Measurements from ENCODE around the gene SGMS1.
"Not testable (repeated sequence)": the region's sequence is repeated elsewhere in the genome, so short reads cannot be mapped to it uniquely, and the experiment has no call there.

Gene SGMS1

DNA sequence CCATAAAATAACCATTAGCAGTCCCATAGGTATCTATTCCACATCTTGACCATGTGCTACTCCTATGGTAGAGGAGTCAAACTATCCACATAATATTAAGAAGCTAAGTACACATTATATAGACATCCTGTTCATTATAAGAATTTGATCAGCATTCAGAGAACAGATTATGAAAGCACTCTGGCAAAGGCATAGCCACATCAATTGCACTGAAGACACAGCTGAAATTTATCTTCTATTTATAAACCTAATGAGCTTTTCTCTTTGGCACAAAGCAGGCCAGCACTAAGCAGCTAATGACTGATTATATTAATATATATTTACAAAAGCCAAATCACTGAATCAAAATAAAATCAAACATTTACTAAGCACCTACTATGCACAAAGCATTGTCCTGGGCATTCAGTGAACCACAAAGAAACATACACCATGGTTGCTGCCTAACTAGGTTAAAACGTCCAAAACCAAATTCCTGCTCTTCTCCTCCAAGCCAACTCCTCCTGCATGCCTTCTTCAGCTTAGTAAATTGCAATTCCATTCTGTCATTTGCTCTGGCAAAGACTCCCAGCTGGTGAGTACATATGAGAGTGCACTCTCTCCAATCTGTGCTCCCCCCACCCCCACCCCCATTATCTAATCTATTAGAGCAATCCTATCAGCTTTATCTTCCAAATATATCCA, 249.8 kb downstream of the SGMS1 start:
- no peak overlapping the region for H3K4me3 ChIP-seq
- peaks cover 0 to 25% (median 4%) of the 10 kb centered on the region in 4 donors for H3K4me1 ChIP-seq
- H3K36me3 ChIP-seq = no peaks in the 10 kb centered on the region
- intact Hi-C loops (cut with DNase I; ENCODE audit: low total_unique reads) = no loop called here
- no peaks in the 10 kb centered on the region for H3K27me3 ChIP-seq
- no peaks in the 10 kb centered on the region for H3K9me3 ChIP-seq
- TF ChIP-seq, protein P1, sequence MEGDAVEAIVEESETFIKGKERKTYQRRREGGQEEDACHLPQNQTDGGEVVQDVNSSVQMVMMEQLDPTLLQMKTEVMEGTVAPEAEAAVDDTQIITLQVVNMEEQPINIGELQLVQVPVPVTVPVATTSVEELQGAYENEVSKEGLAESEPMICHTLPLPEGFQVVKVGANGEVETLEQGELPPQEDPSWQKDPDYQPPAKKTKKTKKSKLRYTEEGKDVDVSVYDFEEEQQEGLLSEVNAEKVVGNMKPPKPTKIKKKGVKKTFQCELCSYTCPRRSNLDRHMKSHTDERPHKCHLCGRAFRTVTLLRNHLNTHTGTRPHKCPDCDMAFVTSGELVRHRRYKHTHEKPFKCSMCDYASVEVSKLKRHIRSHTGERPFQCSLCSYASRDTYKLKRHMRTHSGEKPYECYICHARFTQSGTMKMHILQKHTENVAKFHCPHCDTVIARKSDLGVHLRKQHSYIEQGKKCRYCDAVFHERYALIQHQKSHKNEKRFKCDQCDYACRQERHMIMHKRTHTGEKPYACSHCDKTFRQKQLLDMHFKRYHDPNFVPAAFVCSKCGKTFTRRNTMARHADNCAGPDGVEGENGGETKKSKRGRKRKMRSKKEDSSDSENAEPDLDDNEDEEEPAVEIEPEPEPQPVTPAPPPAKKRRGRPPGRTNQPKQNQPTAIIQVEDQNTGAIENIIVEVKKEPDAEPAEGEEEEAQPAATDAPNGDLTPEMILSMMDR (IDR thresholded peaks at IDR 0.05) = no peak
- DNase-seq = no peak
- H3K27ac ChIP-seq = peak overlapping the region in 1 of 2 donors; percentile 32

DNA sequence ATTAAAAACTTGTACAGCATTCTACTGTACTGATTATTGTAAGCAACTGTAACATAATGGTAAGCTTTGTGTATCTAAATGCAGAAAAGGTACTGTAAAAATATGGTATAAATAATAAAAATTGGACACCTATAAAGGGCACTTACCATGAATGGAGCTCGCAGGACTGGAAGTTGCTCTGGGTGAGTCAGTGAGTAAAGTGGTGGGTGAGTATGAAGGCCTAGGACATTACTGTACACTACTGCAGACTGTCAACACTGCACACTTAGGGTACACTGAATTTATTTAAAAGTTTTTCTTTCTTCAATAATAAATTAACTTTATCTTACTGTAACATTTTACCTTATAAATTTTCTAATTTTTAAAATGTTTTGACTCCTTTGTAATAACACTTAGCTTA, 253.8 kb downstream of the SGMS1 start:
- Histone ChIP-seq H3K9me3 (no peaks in the 10 kb centered on the region), H3K36me3 (no peaks in the 10 kb centered on the region), H3K27ac (no peak overlapping the region), H3K27me3 (no peaks in the 10 kb centered on the region), H3K4me1 (peaks cover 0 to 36% (median 4%) of the 10 kb centered on the region in 4 donors), H3K4me3 (no peak overlapping the region)
- no peak for DNase-seq
- intact Hi-C loops (cut with DNase I; ENCODE audit: low total_unique reads) = no loop called here
- TF ChIP-seq, protein P1 (IDR thresholded peaks at IDR 0.05) = no peak

DNA sequence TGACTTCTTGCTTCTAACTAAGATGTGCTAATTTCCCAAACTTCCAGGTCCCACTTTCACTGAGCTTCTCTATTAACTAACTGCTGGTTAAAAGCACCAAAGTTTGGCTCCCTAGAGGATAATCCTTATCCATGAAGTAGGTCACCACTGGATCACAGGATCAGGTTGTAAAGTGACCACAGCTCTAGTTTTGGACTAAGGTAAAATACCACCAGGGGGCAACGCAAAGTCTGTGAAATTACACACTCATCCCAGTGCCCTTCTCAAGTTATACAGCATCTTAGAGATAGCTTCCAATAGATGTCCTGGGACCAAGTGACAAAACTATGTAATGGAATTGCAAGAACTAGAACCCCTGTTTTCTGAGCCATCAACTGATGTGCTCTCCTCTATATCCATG, 256.0 kb downstream of the SGMS1 start:
- TF ChIP-seq, protein P1 (IDR thresholded peaks at IDR 0.05) = peak; percentile 14 to 26
- no peak for DNase-seq
- H3K9me3 ChIP-seq = no peaks in the 10 kb centered on the region
- H3K4me1 ChIP-seq = peaks cover 0 to 16% (median 0%) of the 10 kb centered on the region in 4 donors
- intact Hi-C loops (cut with DNase I; ENCODE audit: low total_unique reads) = no loop called here
- H3K27ac ChIP-seq = no peak overlapping the region
- no peak overlapping the region for H3K4me3 ChIP-seq
- no peaks in the 10 kb centered on the region for H3K36me3 ChIP-seq
- H3K27me3 ChIP-seq = no peaks in the 10 kb centered on the region

DNA sequence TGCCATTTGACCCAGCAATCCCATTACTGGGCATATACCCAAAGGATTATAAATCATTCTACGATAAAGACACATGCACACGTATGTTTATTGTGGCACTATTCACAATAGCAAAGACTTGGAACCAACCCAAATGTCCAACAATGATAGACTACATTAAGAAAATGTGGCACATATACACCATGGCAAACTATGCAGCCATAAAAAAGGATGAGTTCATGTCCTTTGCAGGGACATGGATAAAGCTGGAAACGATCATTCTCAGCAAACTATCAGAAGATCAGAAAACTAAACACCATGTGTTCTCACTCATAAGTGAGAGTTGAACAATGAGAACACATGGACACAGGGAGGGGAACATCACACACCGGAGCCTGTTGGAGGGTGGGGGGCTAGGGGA, 257.3 kb downstream of the SGMS1 start:
- H3K36me3 ChIP-seq; H3K27me3 ChIP-seq; H3K4me3 ChIP-seq; DNase-seq; intact Hi-C loops (cut with DNase I; ENCODE audit: low total_unique reads); H3K27ac ChIP-seq; H3K9me3 ChIP-seq: not testable (repeated sequence)
- peaks cover 0 to 11% (median 0%) of the 10 kb centered on the region in 4 donors for H3K4me1 ChIP-seq

DNA sequence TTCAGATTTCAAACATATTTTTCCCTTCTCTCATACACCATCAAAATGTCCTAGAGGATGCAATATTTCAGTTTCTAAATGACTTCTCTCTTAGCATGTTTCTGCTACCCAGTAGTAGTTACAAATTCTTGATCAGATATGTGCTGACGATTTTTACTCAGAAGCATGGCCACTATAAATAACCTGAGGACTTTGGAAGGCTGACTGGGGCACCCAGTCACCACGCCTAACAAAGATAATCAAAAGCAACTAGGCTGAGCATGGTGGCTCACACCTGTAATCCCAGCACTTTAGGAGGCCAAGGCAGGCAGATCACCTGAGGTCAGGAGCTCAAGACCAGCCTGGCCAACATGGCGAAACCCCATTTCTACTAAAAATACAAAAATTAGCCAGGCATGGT, 259.0 kb downstream of the SGMS1 start:
- H3K36me3 ChIP-seq; intact Hi-C loops (cut with DNase I; ENCODE audit: low total_unique reads); H3K4me3 ChIP-seq; H3K27me3 ChIP-seq; H3K27ac ChIP-seq; H3K9me3 ChIP-seq; DNase-seq: not testable (repeated sequence)
- H3K4me1 ChIP-seq = peaks cover 0 to 22% (median 2%) of the 10 kb centered on the region in 4 donors

DNA sequence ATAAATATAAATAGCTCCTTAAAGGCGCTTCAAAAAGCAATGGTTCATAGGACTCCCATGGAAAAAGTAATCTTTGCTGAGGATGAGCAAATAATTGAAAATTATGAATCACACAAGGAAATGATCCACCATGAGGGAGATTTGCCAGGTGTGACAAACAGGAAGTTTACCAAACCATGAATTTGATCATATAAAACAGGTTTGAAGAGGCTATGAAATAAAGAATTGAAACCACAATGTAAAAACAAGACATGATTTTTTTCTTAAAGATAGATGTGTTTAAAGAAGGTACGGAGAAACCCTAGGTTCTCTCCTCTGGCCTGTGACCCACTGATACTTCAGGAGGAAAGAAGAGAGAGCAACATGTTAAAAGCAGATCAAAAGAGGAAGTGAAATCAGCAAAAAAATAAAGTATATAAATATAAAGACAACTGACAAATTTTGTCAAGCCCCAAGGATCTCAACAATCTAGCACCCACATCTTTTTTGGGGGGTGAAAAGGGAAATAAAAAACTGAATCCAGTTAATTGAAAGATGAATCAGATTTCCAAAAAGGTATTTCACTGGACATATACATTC, 261.1 kb downstream of the SGMS1 start:
- Histone ChIP-seq H3K27me3 (no peaks in the 10 kb centered on the region), H3K4me1 (peaks cover 0 to 36% (median 2%) of the 10 kb centered on the region in 4 donors), H3K4me3 (no peak overlapping the region), H3K36me3 (no peaks in the 10 kb centered on the region), H3K27ac (no peak overlapping the region), H3K9me3 (no peaks in the 10 kb centered on the region)
- DNase-seq = no peak
- TF ChIP-seq, protein P1 (IDR thresholded peaks at IDR 0.05) = no peak
- intact Hi-C loops (cut with DNase I; ENCODE audit: low total_unique reads) = no loop called here
